GM23248 (cell line): ENCODE measurements around the gene ILDR1.

Experiments
- EZH2 ChIP-seq: fragments of 200-600 bp; sonication (generic); IDR thresholded peaks from 2 replicates; pipeline ENCODE4 v1.6.1; 2018; ENCODE audit warnings: antibody characterized with exemption, mild to moderate bottlenecking; ENCODE audit not compliant: insufficient read depth, poor library complexity, severe bottlenecking
- EZH2phosphoT487 ChIP-seq: fragments of 200-600 bp; sonication (generic); IDR thresholded peaks from 2 replicates; pipeline ENCODE4 v1.6.1; 2018; ENCODE audit warnings: antibody characterized with exemption, moderate library complexity, mild to moderate bottlenecking, low read depth; ENCODE audit not compliant: insufficient read depth

GRCh38 chr3:121957674-121958415 lies 64.2 kb downstream of the ILDR1 start:
- no peak for TF ChIP-seq EZH2
- no peak for TF ChIP-seq EZH2phosphoT487
